ENCODE data around the gene PRKAG2.

DNA sequence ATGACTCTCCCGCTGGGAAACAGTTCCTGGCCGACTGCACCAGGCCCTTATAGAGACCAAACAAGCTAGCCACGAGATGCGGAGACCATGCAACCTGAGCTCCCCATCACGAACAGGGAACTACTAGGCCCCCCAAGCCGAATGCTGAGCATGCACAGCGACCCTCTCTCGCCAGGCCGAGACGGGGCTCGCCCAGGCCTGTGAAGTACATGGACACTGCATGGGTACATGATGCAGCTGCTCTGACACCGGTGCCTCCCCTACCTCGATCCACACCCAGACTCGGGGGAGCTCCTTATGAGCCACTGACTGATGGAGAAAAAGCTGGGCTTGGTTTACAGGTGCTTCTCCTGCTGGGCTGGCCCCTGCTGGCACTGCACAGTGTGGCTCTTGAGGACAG is 285.0 kb downstream of the PRKAG2 start:
- TF ChIP-seq, protein P1, sequence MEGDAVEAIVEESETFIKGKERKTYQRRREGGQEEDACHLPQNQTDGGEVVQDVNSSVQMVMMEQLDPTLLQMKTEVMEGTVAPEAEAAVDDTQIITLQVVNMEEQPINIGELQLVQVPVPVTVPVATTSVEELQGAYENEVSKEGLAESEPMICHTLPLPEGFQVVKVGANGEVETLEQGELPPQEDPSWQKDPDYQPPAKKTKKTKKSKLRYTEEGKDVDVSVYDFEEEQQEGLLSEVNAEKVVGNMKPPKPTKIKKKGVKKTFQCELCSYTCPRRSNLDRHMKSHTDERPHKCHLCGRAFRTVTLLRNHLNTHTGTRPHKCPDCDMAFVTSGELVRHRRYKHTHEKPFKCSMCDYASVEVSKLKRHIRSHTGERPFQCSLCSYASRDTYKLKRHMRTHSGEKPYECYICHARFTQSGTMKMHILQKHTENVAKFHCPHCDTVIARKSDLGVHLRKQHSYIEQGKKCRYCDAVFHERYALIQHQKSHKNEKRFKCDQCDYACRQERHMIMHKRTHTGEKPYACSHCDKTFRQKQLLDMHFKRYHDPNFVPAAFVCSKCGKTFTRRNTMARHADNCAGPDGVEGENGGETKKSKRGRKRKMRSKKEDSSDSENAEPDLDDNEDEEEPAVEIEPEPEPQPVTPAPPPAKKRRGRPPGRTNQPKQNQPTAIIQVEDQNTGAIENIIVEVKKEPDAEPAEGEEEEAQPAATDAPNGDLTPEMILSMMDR (IDR thresholded peaks at IDR 0.05), result no peak
- TF ChIP-seq POLR2A (IDR thresholded peaks at IDR 0.05), result no peak

Data from lower leg skin (tissue), 3 donors.